Measurements from ENCODE around the gene CCSER2.

The CCSER2 gene

DNA sequence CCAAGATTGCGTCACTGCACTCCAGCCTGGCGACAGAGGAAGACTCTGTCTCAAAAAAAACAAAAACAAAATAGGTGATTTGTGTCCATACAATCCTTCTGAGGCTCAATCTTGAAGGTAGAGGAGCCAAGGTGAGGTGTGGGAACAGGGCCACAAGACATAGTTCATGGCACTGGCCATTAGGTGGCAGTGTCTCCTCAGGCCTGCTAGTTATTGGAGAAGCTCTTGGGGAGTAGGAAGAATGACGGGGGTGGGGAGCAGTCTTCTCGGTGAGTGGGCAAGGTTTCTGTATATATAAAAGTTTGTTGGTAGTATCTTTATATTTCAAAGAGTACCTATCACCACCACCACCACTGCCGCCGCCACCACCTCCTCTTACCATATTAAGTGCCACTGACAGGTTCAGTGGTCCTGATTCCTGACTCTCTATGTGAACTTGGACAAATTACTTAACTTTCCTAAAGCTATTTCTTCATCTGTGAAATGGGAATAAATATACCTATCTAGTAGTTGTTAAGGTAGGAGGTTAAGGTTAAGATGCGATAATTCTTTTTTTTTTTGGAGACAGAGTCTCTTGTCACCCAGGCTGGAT, 24.0 kb downstream of the CCSER2 start:
- peak; percentile 73 for DNase-seq

DNA sequence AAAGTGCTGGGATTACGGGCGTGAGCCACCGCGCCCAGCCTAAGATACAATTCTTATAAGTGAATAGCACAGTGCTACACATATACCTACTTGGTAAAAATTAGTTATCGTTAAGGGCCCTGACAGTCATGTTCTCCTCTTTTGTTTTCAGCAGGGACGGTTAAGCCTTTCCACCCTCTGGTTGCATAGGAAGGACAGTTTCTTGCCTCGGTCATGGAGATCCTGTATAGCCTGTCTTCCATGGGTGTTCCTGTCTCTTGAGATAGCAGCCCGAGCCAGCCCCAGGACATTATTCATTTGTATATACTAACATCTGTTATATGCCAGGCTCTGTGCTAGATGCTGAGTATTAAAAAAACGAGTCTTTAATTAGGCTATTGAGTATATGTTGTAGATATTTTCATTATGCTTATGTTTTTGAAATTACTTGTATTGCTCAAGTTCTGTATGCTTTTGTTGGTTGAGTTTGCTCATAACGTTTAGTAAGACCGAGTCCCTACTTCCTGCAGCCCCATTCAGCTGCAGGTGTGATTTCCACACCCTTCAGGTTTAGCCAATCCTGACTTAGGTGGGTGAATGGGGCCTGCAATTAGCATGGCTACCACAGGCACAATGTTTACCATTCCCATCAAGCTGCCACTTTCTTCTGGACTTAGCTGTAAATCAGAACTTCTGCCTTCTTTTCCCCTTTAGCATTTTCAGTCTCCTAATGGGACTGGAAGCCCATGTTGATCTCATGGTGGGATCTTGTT, 24.8 kb downstream of the CCSER2 start:
- DNase-seq, result peak; percentile 51

DNA sequence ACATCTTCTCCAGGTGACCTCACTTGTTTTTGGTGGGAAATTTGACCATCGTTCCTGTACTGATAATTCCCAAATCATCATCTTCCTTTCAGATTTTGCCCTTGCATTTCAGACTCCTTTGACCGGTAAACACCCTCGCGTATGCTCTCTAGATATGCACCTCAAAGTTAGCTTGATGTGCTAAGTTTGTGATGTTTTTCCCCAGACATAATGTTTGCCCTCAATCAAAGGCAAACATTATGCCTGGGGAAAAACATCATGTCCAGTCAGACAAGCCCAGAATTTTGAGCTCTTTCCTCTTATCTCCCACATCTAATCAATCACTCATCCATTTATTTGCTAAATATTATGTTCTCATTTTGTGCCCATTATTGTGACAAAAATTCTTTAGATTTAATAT, 26.2 kb downstream of the CCSER2 start:
- DNase-seq, result no peak

DNA sequence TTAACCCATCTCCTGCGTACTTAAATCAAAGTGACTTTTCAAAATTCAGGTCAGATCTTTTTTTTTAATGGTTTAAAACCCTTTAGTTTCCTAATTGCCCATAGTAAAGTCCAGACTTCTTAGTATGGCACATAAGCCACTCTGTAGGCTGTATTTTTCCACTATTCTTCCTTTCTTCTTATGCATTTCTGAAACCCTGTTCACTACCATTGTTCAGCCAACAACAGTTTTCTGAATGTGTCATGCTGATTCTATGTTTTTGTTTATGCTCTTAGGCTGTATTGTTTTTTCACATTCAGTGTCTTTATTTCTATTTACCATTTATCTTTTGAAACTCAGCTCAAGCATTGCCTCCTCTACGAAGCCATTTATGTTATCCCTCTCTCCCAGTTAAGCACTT, 26.7 kb downstream of the CCSER2 start:
- DNase-seq, result no peak

DNA sequence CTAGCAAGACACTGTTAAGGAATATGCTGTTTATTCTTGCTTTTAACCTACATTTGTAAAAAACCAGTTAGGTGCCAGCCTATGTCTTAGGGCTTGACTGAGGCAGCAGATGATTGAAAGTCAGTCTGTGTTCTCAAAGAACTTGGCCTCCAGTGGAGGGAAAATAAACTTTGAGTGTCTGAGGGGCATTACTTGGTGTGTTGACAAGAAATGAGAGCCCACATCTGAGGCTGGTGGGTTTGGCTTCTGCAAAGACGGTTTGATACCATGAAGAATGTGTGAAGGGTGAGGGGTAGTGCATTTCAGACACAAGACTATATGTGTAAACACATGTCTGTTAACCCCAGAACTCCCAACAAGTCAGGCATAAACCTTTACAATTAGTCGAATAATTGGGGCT, 28.5 kb downstream of the CCSER2 start:
- DNase-seq, result no peak

DNA sequence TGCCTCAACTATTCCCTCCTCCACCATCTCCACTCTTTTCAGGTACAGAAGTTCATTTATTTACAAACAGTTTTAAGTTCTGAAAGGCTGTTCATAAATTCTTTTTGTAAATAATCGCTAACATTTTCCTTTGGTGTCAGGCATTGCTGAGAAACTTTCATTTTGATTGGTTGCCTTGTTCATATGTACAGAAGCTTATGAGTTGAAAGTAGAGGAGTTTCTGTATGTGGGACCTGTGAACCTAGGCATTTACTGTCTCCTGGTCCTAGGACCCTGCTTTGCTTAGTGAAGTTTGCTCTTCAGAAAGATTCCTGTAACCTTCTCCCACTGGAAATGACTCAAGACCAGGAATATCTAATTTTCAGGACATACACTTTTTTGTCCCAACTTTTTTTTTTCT, 30.4 kb downstream of the CCSER2 start:
- no peak for DNase-seq

DNA sequence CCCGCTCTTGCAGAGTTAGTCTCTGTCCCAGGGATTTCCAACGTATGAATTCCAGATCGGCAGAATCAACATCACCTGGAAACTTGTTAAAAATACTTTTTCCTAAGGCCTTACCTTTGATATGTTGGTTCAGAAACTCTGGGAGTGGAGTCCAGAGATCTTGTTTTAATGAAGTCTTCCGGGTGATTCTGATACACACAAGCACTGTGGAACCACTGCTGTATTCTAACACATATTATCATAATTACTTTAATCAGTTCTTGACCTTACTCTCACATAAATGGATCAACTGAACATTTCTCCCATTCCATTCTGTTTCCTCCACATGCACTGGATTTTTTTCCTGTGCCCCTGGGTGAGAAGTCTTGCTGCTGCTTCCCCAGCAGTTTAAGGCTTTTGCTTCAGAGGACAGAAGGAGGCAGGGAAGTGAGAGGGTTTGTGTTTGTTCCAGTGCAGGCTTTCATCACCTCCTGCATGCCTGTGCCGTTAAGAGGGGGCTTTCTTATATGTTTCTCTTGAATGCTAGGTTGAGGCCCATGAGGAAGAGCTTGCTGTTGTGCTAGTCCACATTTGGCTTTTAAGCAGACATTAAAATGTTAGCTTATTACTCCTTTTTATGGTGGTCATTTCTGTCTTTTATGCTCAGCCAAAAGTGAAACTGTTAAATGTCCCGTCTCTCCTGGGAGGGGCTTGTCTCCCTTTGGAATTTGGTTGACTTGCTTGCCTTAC, 32.4 kb downstream of the CCSER2 start:
- no peak for DNase-seq

DNA sequence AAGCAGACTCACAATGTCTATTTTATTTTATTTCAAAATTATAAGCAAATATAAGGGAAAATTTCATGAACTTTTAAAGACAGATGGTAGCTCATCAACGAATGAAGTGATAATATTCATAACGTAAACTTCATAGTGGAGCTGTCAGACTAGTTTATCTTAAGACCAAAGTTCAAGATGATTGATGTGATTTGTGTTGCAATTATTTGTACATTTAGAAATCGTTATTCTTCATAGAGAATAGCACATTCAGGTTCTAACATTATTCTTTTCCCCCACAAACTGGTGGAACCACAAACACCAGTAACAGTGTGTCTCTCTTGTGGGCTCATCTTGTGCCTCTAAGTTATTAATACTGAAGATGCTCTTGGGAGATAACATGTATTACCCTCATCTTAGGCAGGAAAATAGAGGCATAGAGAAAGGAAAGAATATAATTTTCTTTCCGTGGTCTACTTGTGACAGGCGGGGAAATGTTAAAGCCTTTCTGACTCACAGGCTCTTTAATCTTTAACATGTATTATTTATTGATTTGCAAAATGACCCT, 37.0 kb downstream of the CCSER2 start:
- DNase-seq, result no peak

DNA sequence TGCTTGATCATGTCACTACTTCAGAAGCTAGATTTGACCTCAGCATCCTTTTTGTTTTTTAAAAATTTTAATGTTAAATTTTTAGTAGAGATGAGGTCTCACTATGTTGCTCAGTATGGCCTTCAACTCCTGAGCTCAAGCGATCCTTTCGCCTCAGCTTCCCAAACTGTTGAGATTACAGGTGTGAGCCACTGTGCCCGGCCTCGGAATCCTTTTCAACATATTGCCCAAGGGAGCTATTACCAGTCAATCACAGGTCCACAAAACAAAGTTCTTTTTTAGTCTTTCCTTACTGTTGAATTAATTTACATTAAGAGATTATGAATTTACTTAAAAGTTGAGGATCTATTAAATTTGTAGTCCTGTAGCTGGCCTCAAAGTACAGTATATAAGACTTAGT, 37.7 kb downstream of the CCSER2 start:
- no peak for DNase-seq

DNA sequence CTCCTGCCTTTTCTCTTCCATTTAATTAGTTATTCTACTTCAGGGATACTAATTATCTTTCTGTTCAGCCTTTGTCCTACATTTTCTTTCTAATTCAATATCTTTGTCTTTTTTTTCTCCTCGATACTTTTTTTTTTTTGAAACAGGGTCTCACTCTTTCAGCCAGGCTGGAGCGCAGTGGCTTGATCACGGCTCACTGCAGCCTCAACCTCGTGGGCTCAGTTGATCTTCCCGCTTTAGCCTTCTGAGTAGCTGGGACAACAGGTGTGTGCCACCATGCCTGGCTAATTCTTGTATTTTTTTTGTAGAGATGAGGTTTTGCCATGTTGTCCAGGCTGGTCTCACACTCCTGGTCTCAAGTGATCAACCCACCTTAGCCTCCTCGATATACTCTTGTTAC, 38.9 kb downstream of the CCSER2 start:
- DNase-seq, result no peak

DNA sequence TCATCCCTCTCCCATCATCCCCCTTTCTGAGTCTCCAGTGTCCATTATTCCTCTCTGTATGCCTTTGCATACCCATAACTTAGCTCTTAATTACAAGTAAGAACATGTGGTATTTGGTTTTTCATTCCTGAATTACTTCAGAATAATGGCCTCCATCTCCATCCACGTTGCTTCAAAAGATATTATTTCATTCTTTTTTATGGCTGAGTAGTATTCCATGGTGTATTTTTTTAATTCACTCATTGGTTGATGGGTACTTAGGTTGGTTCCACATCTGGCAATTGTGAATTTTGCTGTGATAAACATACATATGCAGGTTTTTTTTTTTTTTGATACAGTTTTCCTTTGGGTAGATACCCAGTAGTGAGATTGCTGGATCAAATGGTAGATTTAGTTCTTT, 40.4 kb downstream of the CCSER2 start:
- no peak for DNase-seq

DNA sequence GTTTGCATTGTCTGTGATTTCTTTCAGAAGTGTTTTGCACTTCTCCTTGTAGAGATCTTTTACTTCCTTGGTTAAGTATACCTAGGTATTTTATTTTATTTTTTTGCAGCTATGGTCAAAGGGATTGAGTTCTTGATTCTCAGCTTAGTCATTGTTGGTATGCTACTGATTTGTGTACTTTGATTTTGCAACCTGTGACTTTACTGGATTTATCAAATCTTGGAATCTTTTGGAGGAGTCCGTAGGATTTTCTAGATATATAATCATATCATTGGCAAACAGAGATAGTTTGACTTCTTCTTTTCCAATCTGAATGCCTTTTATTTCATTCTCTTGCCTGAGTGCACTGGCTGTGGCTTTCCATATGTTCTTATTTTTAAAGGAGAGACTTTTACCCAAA, 41.9 kb downstream of the CCSER2 start:
- no peak for DNase-seq

DNA sequence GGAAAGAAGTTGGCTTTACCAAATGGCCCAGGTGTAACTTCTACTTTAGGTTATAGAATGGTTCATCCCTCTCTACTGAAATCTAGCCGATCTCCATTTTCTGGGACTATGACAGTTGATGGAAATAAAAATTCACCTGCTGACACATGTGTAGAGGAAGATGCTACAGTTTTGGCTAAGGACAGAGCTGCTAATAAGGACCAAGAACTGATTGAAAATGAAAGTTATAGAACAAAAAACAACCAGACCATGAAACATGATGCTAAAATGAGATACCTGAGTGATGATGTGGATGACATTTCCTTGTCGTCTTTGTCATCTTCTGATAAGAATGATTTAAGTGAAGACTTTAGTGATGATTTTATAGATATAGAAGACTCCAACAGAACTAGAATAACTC, 43.6 kb downstream of the CCSER2 start:
- DNase-seq, result no peak

DNA sequence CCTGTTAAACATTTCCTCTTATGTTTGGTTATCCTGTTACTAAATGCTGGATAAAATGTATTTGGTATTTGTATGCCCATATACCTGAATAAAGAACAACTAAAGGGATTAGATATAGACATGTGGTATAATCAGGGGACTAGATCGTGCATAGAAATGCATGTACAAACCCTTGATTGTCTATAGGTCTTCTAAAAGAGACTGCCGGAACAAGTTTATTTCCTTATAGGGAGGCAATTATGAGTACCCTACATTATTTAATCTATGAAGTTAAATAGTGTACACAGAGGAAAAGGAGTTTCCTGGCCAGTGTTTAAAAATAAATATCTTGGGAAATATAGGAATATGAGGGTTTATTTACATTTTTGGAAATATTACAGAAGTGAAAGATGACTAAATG, 44.6 kb downstream of the CCSER2 start:
- DNase-seq, result no peak

DNA sequence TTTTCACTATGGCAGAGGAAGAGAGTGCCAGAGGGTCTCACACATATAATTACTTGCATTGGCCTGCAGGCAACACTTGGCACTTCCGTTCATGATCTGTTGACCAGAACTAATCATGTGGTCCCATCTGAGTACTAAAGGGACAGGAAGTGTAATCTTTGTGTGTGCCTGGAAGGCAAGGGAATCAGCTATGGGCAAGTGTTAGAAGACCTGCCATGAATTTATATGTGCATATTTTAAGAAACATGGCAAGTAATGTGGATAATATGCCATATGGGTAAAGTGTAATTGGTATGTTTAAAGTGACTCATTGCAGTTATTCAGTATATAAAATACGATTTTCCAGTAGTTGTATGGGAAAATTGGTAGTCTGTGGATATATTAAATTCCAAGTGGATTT, 46.1 kb downstream of the CCSER2 start:
- DNase-seq, result peak; percentile 33

DNA sequence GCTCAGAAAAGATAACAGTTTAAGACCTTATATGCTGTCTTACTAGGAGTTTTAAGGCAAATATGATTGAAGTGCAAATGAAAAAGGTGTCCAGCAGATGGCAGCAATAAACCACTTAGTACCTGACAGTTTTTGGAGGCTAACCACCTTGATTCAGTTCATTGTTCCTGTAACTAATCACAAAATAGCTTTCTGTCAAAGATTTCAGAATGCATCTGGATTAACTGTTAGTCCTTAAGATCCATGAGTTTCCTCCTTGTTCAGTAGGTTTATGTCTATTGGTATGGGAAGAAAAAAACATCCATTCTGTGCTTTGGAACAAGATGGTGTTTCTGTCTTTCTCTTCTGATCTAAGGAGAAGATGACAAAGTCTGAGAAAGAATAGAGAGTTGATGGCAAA, 46.6 kb downstream of the CCSER2 start:
- peak; percentile 74 for DNase-seq

DNA sequence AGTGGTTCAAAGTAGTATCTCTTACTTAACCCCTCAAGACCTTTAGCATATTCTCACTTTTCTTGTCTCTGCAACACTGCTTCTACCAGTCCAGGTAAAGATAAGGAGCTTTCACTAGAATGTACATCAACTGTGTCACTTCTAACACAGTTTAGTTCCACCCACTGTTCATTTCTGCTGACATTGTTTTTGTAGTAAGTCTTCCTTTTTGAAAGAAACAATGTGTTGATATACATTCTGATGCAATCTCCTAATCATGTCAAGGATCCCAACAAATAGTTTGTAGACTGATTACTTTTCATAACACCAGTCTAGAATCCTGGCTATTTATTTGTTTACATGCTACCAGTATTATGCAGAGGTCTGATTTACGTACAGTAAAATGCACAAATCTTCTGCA, 47.5 kb downstream of the CCSER2 start:
- no peak for DNase-seq

DNA sequence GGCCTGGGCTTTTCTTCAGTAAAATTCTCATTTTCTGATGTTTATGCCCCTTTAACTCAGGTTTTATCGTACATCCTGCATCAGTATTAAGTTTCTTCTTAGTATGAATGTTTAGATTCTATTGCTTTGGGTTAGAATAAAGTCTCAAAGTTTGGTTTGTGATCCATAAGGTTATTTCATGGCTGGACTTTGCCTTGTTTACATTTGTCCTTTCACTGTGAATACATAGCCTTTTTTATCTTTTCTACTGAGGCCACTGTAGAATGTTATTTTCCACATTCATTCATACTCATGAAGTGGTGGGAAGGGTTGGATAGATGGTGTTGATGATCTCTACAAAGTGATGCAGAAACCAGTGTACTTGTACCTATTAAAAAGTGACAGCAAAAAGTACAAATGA, 59.8 kb downstream of the CCSER2 start:
- no peak for DNase-seq

DNA sequence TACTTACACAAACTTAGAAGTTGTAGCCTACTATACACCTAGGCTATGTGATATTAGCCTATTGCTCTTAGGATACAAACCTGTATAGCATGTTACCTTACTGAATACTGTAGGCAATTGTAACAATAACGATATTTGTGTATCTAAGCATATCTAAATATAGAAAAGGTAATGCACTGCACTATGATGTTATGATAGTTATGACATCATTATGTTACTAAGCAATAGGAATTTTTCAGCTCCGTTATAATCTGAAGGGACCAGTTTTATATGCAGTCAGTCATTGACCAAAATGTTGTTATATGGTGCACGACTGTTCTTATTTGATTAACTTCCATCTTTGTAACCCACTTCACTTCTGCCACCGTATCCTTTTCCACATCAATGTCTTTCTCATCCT, 62.0 kb downstream of the CCSER2 start:
- no peak for DNase-seq

DNA sequence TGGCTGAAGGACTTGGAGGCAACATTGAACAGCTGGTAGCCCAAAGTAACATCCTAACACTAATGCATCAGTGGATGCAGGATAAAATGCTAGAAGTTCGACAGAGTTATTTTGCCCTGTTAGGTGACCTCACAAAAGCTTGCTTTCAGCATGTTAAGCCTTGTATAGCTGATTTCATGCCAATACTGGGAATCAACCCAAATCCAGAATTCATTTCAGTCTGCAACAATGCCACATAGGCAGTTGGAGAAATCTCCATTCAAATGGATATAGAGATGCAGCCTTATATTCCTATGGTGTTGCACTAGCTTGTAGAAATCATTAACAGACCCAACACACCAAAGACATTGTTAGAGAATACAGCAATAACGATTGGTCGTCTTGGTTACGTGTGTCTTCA, 62.9 kb downstream of the CCSER2 start:
- no peak for DNase-seq

DNA sequence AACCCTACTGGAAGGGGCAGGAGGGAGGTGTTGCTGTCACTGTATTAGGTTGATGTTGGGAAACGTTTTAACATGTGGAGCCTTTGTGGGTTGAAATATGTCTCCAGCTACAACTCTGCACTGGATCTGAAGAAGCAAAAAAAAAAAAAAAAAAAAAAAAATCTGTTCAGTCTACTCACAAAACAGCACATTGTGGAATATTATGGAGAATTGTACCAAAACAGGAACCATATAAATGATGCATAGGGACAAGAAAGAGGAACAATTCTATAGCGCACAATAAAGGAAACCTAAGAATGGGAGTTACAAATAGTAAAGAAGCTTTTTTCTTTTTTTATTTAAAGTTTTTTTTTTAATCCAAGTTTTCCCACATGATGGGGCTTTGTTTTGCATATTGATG, 63.8 kb downstream of the CCSER2 start:
- no peak for DNase-seq

DNA sequence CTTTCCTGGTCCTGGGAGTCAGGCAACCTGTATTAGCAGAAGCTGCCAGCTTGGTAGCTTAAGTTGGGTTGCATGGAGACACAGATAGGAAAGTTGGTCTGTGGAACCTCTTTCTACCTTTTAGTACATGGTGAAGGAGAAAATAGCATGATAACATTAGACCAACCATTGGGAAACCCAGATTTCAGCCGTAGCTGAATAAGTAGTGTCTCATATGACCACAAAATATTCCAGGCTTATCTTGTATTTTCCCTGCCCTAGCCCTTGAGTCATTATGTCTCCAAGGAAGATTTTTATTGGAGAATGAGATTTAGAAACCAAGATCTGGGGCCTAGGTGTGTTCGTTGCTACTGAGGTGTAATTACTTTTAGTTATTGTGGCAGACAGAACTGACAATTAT, 67.2 kb downstream of the CCSER2 start:
- no peak for DNase-seq

DNA sequence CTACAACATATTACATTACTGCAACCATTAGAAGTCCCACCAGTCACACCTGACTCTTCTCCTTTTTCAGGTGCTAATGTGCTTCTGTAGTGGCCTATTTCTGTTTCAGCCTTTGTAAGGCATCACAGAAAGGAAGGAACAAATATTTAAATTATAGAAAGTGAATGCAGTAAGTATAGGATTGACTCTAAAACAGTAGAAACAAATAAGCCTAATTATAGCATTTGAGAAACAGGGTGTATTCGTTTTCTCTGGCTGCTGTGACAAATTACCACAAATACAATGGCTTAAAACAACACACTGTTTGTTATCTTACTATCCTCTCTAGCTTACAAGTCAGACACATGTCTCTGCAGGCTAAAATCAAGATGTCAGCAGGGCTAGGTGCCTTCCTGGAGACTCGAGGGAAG, 69.4 kb downstream of the CCSER2 start:
- no peak for DNase-seq

DNA sequence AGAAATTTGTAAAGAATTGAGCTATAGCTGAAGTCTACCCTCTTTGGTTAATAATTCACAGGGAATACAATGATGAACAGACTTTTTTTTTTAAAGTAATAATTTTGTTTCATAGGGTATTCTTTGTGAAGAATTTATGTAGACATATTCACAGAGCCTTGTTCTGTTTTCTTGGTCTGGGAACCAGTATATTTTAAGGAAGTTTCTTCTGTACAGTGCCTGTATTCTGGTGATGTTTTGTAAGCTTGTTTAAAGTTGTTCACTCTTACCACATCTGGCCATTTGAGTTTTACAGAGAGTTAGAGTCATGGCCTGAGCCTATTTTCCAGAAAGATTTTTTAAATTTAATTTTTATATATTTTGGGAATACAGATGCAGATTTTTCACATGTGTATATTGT, 70.3 kb downstream of the CCSER2 start:
- DNase-seq, result no peak
